H1 (cell line): ENCODE data around the gene ZW10.

Source experiments
- CREB1 ChIP-seq: IDR thresholded peaks from 2 replicates; pipeline ENCODE4 v1.6.1; 2012; ENCODE audit warnings: inconsistent platforms
- CTCF ChIP-seq, 3 experiments: IDR thresholded peaks; 1 replicate in 2 of 3; 2 replicates in 1 of 3; pipeline versions ENCODE4 v1.5.1 to v1.6.1; 2011; ENCODE audit warnings: low read length in 3 of 3, mild to moderate bottlenecking in 3 of 3, inconsistent platforms in 2 of 3, low read depth in 1 of 3, moderate library complexity in 1 of 3; ENCODE audit not compliant: insufficient read depth in 1 of 3; ENCODE audit errors: control extremely low read depth in 1 of 3
- POLR2A ChIP-seq, 2 experiments: IDR thresholded peaks; 1 replicate in 1 of 2; 2 replicates in 1 of 2; pipeline ENCODE4 v1.6.1; 2011; ENCODE audit warnings: low read depth in 2 of 2, low read length in 2 of 2, mild to moderate bottlenecking in 2 of 2; ENCODE audit errors: control extremely low read depth in 1 of 2
- POLR2AphosphoS5 ChIP-seq: IDR thresholded peaks from 2 replicates; pipeline ENCODE4 v1.6.1; 2011; ENCODE audit warnings: low read depth, low read length
- RFX5 ChIP-seq: IDR thresholded peaks from 2 replicates; pipeline ENCODE4 v1.6.1; 2011; ENCODE audit warnings: low read depth, low read length, improper control_type of control experiment, borderline replicate concordance
- RXRA ChIP-seq: IDR thresholded peaks from 2 replicates; pipeline ENCODE4 v1.6.1; 2011; ENCODE audit warnings: low read depth, mild to moderate bottlenecking, low read length, moderate library complexity; ENCODE audit not compliant: insufficient read depth
- SAP30 ChIP-seq: fragments of 300-600 bp; sonication (generic); IDR thresholded peaks from 2 replicates; pipeline ENCODE4 v1.7.1; 2012; ENCODE audit warnings: low read length, moderate library complexity, mild to moderate bottlenecking, inconsistent platforms; ENCODE audit not compliant: insufficient read depth, insufficient replicate concordance
- TAF1 ChIP-seq: IDR thresholded peaks from 2 replicates; pipeline ENCODE4 v1.6.1; 2011; ENCODE audit warnings: mild to moderate bottlenecking, low read depth, low read length
- TCF12 ChIP-seq: IDR thresholded peaks from 2 replicates; pipeline ENCODE4 v1.6.1; 2011; ENCODE audit warnings: low read depth, mild to moderate bottlenecking, low read length
- TF ChIP-seq, protein P1 (sequence below): IDR thresholded peaks from 2 replicates; pipeline ENCODE4 v1.6.1; 2012; ENCODE audit warnings: inconsistent platforms

- TF ChIP-seq CTCF (IDR thresholded peaks at IDR 0.05; ENCODE audit: control extremely low read depth in 1 of 3, insufficient read depth in 1 of 3, low read depth in 1 of 3, low read length in 3 of 3) (no peak), RFX5 (no peak), TCF12 (no peak), SAP30 (no peak), POLR2A (IDR thresholded peaks at IDR 0.05; ENCODE audit: control extremely low read depth in 1 of 2, low read depth in 2 of 2, low read length in 2 of 2) (no peak), POLR2AphosphoS5 (no peak), CREB1 (no peak), RXRA (no peak), TAF1 (no peak)
- TF ChIP-seq, protein P1, sequence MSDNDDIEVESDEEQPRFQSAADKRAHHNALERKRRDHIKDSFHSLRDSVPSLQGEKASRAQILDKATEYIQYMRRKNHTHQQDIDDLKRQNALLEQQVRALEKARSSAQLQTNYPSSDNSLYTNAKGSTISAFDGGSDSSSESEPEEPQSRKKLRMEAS, result no peak
These were observed 6.0 kb upstream of the ZW10 start, which contains the start of gene CLDN25 for GRCh38 chr11:113779496-113779895.
